HL-60 (cell line): ENCODE data around the gene RAD18.

Experiments
- DNase-seq, 2 experiments: peaks; one replicate each; pipeline ENCODE4 v3.0.0-alpha.2; 2010 to 2020; ENCODE audit warnings: low read depth in 1 of 2, low spot score in 1 of 2
- H3K27ac ChIP-seq: fragments of 250-450 bp; sonication (Bioruptor Pico); replicated peaks from 2 replicates; pipeline ENCODE4 v1.5.1; 2020; ENCODE audit warnings: mild to moderate bottlenecking, moderate library complexity
- H3K27me3 ChIP-seq: fragments of 250-450 bp; sonication (Bioruptor Pico); 2 replicates; pipeline ENCODE4 v1.5.1; 2021; ENCODE audit warnings: mild to moderate bottlenecking, moderate library complexity; ENCODE audit not compliant: insufficient read depth, poor library complexity, severe bottlenecking
- H3K4me3 ChIP-seq: replicated peaks from 2 replicates; pipeline ENCODE4 v1.5.1; 2011; ENCODE audit warnings: mild to moderate bottlenecking, control low read depth, low read length; ENCODE audit not compliant: insufficient read depth
- GABPA ChIP-seq: IDR thresholded peaks from 2 replicates; pipeline ENCODE4 v1.6.1; 2012; ENCODE audit warnings: low read depth
- POLR2AphosphoS5 ChIP-seq: IDR thresholded peaks from 2 replicates; pipeline ENCODE4 v1.6.1; 2012; ENCODE audit warnings: low read depth
- SPI1 ChIP-seq: IDR thresholded peaks from 2 replicates; pipeline ENCODE4 v1.6.1; 2012; ENCODE audit warnings: low read depth, mild to moderate bottlenecking, borderline replicate concordance
- TF ChIP-seq, protein P1 (sequence below): IDR thresholded peaks from 2 replicates; pipeline ENCODE4 v1.6.1; 2012; ENCODE audit warnings: low read depth; ENCODE audit not compliant: insufficient replicate concordance
- TF ChIP-seq, protein P2 (sequence below): IDR thresholded peaks from one replicate; pipeline ENCODE4 v1.5.1; 2011; ENCODE audit warnings: low read length, control low read depth, inconsistent platforms; ENCODE audit not compliant: insufficient read depth

Gene RAD18

DNA sequence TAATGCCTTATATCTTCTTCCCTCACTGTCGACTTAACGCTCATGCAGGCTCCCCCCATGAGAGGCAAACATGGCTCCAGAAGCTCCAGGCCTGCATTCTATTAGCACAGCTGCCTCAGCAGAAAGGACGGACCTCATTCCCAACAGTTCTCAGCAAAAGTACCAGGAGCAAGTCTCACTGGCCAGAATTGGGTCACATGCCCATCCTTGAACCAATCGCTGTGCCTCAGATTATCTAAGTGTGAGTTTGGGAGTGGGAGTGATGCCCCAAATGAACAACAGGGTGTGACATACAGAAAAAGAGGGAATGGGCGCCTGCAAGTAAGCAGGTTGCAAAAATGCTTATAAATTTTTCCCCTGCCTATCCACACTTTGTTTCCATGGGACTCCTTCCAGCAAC, 4.3 kb upstream of the RAD18 start:
- TF ChIP-seq SPI1: no peak
- no peak for TF ChIP-seq GABPA
- no peak for TF ChIP-seq POLR2AphosphoS5
- TF ChIP-seq, protein P1, sequence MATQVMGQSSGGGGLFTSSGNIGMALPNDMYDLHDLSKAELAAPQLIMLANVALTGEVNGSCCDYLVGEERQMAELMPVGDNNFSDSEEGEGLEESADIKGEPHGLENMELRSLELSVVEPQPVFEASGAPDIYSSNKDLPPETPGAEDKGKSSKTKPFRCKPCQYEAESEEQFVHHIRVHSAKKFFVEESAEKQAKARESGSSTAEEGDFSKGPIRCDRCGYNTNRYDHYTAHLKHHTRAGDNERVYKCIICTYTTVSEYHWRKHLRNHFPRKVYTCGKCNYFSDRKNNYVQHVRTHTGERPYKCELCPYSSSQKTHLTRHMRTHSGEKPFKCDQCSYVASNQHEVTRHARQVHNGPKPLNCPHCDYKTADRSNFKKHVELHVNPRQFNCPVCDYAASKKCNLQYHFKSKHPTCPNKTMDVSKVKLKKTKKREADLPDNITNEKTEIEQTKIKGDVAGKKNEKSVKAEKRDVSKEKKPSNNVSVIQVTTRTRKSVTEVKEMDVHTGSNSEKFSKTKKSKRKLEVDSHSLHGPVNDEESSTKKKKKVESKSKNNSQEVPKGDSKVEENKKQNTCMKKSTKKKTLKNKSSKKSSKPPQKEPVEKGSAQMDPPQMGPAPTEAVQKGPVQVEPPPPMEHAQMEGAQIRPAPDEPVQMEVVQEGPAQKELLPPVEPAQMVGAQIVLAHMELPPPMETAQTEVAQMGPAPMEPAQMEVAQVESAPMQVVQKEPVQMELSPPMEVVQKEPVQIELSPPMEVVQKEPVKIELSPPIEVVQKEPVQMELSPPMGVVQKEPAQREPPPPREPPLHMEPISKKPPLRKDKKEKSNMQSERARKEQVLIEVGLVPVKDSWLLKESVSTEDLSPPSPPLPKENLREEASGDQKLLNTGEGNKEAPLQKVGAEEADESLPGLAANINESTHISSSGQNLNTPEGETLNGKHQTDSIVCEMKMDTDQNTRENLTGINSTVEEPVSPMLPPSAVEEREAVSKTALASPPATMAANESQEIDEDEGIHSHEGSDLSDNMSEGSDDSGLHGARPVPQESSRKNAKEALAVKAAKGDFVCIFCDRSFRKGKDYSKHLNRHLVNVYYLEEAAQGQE: no peak
- TF ChIP-seq, protein P2, sequence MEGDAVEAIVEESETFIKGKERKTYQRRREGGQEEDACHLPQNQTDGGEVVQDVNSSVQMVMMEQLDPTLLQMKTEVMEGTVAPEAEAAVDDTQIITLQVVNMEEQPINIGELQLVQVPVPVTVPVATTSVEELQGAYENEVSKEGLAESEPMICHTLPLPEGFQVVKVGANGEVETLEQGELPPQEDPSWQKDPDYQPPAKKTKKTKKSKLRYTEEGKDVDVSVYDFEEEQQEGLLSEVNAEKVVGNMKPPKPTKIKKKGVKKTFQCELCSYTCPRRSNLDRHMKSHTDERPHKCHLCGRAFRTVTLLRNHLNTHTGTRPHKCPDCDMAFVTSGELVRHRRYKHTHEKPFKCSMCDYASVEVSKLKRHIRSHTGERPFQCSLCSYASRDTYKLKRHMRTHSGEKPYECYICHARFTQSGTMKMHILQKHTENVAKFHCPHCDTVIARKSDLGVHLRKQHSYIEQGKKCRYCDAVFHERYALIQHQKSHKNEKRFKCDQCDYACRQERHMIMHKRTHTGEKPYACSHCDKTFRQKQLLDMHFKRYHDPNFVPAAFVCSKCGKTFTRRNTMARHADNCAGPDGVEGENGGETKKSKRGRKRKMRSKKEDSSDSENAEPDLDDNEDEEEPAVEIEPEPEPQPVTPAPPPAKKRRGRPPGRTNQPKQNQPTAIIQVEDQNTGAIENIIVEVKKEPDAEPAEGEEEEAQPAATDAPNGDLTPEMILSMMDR: no peak
- Histone ChIP-seq H3K4me3 (no peak overlapping the region), H3K27me3 (no peaks in the 10 kb centered on the region), H3K27ac (no peak overlapping the region)
- DNase-seq: no peak

DNA sequence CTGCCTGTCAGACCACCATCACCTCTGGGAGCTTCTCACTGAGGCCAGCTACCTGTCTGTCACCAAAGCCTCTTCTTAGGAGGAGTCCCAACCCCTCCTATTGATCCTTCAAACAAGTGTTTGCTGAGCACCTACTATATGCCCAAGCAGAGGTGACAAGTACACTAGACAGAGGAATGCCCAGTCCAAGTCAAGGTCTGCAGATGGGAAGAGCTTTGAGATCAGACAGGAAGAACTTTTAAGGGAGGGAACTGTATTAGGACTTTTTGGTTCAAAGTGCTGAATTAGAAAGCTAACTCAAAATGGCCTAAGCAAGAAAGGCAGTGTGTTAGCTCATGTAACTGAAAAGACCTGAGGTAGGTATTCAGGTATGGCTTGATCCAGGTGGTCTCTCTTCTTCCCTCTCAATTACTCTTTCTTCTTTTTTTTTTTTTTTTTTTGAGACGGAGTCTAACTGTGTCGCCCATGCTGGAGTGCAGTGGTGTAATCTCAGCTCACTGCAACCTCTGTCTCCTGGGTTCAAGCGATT, 3.6 kb upstream of the RAD18 start:
- no peak for DNase-seq
- Histone ChIP-seq H3K4me3 (no peak overlapping the region), H3K27me3 (no peaks in the 10 kb centered on the region), H3K27ac (no peak overlapping the region)
- TF ChIP-seq, protein P2: no peak
- TF ChIP-seq GABPA: no peak
- TF ChIP-seq, protein P1: no peak
- TF ChIP-seq POLR2AphosphoS5: no peak
- TF ChIP-seq SPI1: no peak

DNA sequence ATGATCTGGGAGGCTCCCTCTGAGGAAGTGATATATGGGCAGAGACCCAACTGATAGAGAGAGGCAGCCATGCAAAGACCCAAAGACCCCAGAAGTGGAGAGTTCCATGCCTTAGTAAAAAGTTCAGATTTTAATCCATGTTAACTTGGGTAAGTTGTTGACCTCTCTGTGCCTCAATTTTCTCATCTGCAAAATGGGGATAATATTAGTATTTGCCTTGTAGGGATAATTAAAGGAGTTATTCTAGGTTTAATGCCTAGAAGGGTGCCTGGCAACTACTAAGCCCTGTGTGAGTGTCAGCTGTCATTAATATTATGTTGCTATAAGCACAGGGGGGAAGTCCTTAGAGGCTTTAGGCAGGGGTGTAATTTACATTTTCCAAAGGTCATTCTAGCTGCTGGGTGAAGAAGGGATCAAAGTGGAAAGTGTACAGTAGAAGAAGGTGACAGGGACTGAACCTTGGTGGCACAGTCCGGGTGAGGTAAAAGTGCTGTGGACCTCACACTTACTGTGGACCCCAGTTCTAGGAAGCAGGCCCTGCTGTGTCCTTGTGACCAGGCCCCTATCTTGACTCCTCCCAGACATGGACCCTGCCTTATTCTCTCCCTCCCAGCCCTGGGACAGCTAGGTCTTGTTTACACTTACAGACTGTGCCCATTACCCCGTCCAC, 3.0 kb upstream of the RAD18 start:
- no peak for TF ChIP-seq GABPA
- TF ChIP-seq POLR2AphosphoS5: no peak
- no peak for TF ChIP-seq SPI1
- TF ChIP-seq, protein P2: no peak
- TF ChIP-seq, protein P1: no peak
- H3K27me3 ChIP-seq: no peaks in the 10 kb centered on the region
- DNase-seq: no peak
- H3K4me3 ChIP-seq: no peak overlapping the region
- no peak overlapping the region for H3K27ac ChIP-seq
